Measurements from ENCODE around the gene IMPDH2.

DNA sequence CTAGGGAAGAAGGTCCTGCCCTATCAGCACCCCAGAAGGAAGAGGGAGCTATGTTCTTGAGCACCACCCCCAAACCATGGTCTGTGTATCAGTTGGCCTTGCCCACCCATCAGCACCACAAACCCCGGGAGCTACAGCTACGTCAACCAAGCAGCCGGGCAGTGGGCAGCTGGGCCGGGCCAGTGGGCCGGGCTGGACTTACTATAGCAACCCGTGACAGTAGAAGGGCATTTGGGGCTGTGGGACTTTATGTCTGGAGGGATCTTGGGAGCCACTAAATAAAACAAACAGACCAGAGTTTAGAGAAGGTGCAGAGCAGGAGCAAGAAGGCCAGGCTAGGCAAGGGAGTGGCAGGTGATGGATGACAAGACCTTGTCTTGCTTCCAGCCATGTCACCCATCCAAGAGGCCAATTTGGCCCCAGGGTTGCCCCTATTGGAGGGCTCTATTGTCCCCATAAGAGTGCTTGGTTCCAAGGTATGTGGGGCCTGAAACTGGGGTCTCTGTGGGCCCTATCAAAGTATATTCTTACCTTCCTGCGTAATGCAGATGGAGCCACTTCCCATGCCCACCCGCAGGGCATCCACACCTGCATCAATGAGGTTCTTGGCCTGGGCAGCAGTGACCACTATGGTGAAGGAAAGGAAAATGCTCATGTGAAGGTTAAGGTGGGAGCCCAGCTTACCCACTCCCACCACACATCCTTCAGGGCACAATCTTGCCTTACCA, 3.2 kb downstream of the IMPDH2 start:
- TF ChIP-seq ETV6 (conservative IDR thresholded peaks at IDR 0.05 in 1 of 2, IDR thresholded peaks at IDR 0.05 in 1 of 2; ENCODE audit: borderline replicate concordance in 1 of 2, low read depth in 1 of 2), result no peak
- TF ChIP-seq EZH2 (IDR thresholded peaks at IDR 0.05; ENCODE audit: borderline replicate concordance, control insufficient read depth, low read depth, low read length), result no peak
- TF ChIP-seq CTCF (IDR thresholded peaks at IDR 0.05 in 2 of 3, conservative IDR thresholded peaks at IDR 0.05 in 1 of 3; ENCODE audit: control insufficient read depth in 2 of 3, extremely low read depth in 1 of 3, insufficient read depth in 1 of 3, low read depth in 3 of 3, low read length in 3 of 3), result no peak
- TF ChIP-seq EP300 (IDR thresholded peaks at IDR 0.05; ENCODE audit: borderline replicate concordance in 1 of 2, control insufficient read depth in 1 of 2, low read depth in 2 of 2, low read length in 2 of 2), result no peak

Measured in GM12878 (cell line).